Measurements from ENCODE around the gene TAF11L12.
"Not testable (repeated sequence)": the region's sequence is repeated elsewhere in the genome, so short reads cannot be mapped to it uniquely, and the experiment has no call there.

The TAF11L12 gene

GRCh38 chr5:17610092-17610491 is at the start of gene TAF11L12:
TAF11L12 (plus strand) TSS chr5:17610392.
- DNase-seq, result not testable (repeated sequence)

GRCh38 chr5:17585658-17586057 is 24.5 kb upstream of the TAF11L12 start, which contains the start of gene TAF11L7:
TAF11L7 (minus strand) TSS chr5:17585758.
- DNase-seq, result not testable (repeated sequence)

- not testable (repeated sequence) for DNase-seq
Measured at GRCh38 chr5:17590860-17591259, 19.3 kb upstream of the TAF11L12 start, which contains the start of gene TAF11L8. TAF11L8 (minus strand) TSS chr5:17590960.

GRCh38 chr5:17594255-17594654 is 15.9 kb upstream of the TAF11L12 start, which contains the start of gene TAF11L9:
TAF11L9 (minus strand) TSS chr5:17594394.
- DNase-seq, result not testable (repeated sequence)

- not testable (repeated sequence) for DNase-seq
Measured at GRCh38 chr5:17597728-17598127, 12.5 kb upstream of the TAF11L12 start, which contains the start of gene TAF11L10. TAF11L10 (minus strand) TSS chr5:17597828.

- DNase-seq, result not testable (repeated sequence)
Measured at GRCh38 chr5:17603880-17604279, 6.3 kb upstream of the TAF11L12 start, which contains the start of gene TAF11L11. TAF11L11 (plus strand) TSS chr5:17604183.

GRCh38 chr5:17604951-17605350 is 5.2 kb upstream of the TAF11L12 start:
- DNase-seq, result no peak

GRCh38 chr5:17607461-17607860 is 2.7 kb upstream of the TAF11L12 start:
- not testable (repeated sequence) for DNase-seq

GRCh38 chr5:17614872-17615605 is 4.8 kb downstream of the TAF11L12 start:
- no peak for DNase-seq

GRCh38 chr5:17619354-17619753 is 9.2 kb downstream of the TAF11L12 start:
- no peak for DNase-seq

- no peak for DNase-seq
Measured at GRCh38 chr5:17620627-17621026, 10.4 kb downstream of the TAF11L12 start.

- no peak for DNase-seq
Measured at GRCh38 chr5:17625686-17626085, 15.5 kb downstream of the TAF11L12 start.

- DNase-seq, result not testable (repeated sequence)
Measured at GRCh38 chr5:17631788-17632187, 21.6 kb downstream of the TAF11L12 start, which contains the start of gene TAF11L13. TAF11L13 (plus strand) TSS chr5:17632088.

- DNase-seq, result no peak
Measured at GRCh38 chr5:17634160-17634559, 24.0 kb downstream of the TAF11L12 start, which contains the start of gene TAF11L14. TAF11L14 (plus strand) TSS chr5:17634460.

- DNase-seq, result not testable (repeated sequence)
Measured at GRCh38 chr5:17649232-17649631, 39.0 kb downstream of the TAF11L12 start.

GRCh38 chr5:17655201-17655759 is 45.1 kb downstream of the TAF11L12 start:
- not testable (repeated sequence) for DNase-seq

GRCh38 chr5:17655921-17656320 is 45.7 kb downstream of the TAF11L12 start:
- DNase-seq, result no peak

Data from hippocampal formation (tissue), 2 donors.